Mesodermal cell (in vitro differentiated cells): Measurements from ENCODE around the gene KCNK1.

Source experiments
- H3K27ac ChIP-seq: 2 replicates; pipeline ENCODE4 v1.7.0; 2013; ENCODE audit warnings: mild to moderate bottlenecking, low read depth, low read length, moderate library complexity; ENCODE audit not compliant: severe bottlenecking
- H3K36me3 ChIP-seq: 2 replicates; pipeline ENCODE4 v1.7.1; 2013; ENCODE audit warnings: mild to moderate bottlenecking, low read length, moderate library complexity; ENCODE audit not compliant: control insufficient read depth, insufficient read depth
- H3K4me1 ChIP-seq: one replicate; pipeline ENCODE4 v1.7.1; 2013; ENCODE audit warnings: mild to moderate bottlenecking, low read length; ENCODE audit not compliant: insufficient read depth, control insufficient read depth, poor library complexity, severe bottlenecking
- H3K4me3 ChIP-seq: 2 replicates; pipeline ENCODE4 v1.7.0; 2013; ENCODE audit warnings: low read length, control low read depth, mild to moderate bottlenecking; ENCODE audit not compliant: insufficient read depth, poor library complexity, severe bottlenecking; ENCODE audit errors: extremely low read depth
- H3K9me3 ChIP-seq: 2 replicates; pipeline ENCODE4 v1.7.1; 2013; ENCODE audit warnings: mild to moderate bottlenecking, low read length, moderate library complexity; ENCODE audit not compliant: control insufficient read depth
- WGBS, 2 experiments: methylation state at CpG; one replicate each; pipeline ENCODE4 v1.1.5; 2013; ENCODE audit warnings: missing lambda C conversion rate in 2 of 2; ENCODE audit not compliant: insufficient coverage in 2 of 2; 5-methylcytosine and 5-hydroxymethylcytosine counted together

The KCNK1 gene

DNA sequence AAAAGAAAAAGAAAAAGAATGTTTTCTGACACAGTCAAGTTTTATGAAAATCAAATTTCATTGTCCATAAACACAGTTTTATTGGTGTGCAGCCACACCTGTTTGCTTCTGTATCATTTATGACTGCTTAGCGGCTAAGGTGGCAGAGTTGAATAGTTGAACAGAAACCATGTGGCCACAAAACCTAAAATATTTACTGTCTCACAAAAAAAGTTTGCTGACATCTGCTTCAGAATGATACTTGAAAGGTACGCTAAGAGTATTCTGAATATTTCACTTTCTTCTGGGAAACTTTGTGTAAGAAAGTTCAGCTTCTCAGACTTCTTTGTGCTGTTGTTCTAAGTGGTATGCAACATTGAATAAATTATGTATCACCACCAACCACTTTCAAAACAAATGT is 6.2 kb downstream of the KCNK1 start:
- Histone ChIP-seq H3K36me3 (no peaks in the 10 kb centered on the region), H3K9me3 (no peaks in the 10 kb centered on the region), H3K4me1 (no peaks in the 10 kb centered on the region), H3K27ac (no peak overlapping the region), H3K4me3 (no peak overlapping the region)
- WGBS, 2 experiments, result no CpG with 5 or more reads among the region's 2 CpGs

DNA sequence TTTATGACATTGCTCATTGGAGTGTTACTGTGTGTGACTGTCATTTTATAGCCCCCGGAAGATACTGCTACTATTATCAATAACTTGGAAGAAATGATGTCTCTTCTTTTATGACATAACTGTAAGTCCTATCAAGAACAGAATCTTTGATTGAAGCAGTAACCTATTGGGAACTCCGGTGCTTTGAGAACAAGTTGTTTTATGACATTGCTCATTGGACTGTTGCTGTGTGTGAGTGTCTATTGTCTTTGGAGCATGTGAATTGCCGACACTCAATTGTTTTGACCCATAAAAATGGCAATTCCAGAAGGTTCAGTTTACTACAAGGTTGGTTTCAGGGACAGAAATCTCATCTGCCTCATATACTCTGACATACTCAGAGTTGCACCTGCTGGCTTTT is 8.0 kb downstream of the KCNK1 start:
- Histone ChIP-seq H3K27ac (no peak overlapping the region), H3K4me1 (no peaks in the 10 kb centered on the region), H3K36me3 (no peaks in the 10 kb centered on the region), H3K4me3 (no peak overlapping the region), H3K9me3 (no peaks in the 10 kb centered on the region)
- 65 to 94% methylated on average over 2 of the region's 3 CpGs for WGBS, 2 experiments

DNA sequence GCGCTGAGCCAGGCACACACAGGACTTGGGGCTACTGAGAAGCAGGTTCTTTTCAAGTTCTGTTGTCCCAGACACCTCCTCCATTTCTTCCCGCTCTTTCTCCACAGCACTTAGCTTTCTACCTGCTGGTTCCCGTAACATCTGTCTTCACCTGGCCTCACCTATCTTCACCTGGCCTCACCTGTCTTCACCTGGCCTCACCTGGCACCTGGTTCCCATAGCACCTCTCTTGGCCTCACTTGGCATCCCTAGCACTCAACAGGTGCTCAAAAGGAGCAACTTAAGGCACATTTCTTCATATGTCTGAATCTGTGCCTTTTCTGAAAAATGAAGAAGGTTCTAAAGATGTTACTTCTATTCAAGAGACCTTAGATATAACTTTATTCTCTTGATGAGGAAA is 10.4 kb downstream of the KCNK1 start:
- H3K4me3 ChIP-seq, result no peak overlapping the region
- WGBS, 2 experiments, result 95 to 97% methylated on average over 2 to 3 of the region's 3 CpGs
- no peak overlapping the region for H3K27ac ChIP-seq

DNA sequence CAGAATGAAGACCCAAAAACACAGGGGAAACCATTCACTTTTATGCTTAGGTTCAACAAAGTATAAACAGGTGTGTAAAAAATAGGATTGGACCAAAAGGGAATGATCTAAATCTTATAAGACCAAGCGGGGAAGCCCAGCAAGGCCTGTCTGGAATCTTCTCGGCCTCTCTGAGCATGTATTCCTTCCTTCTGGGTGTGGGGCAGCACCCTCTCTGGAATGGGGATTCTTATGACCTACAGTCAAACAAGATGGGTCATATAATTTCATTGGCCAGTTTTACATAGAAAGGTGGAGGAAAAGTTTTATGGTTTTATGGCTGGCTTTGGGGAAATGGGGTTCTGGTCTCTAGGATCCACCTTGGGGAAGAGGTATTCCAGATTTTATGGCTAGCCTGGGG is 11.2 kb downstream of the KCNK1 start:
- Histone ChIP-seq H3K36me3 (no peaks in the 10 kb centered on the region), H3K9me3 (no peaks in the 10 kb centered on the region), H3K4me1 (no peaks in the 10 kb centered on the region), H3K4me3 (no peak overlapping the region), H3K27ac (no peak overlapping the region)
- 100% methylated on average over 1 of the region's 2 CpGs for WGBS, 2 experiments

More for the DNA sequence above, 10.4 kb downstream of the KCNK1 start:
- H3K36me3 ChIP-seq, result no peaks in the 10 kb centered on the region
- H3K9me3 ChIP-seq, result no peaks in the 10 kb centered on the region
- H3K4me1 ChIP-seq, result no peaks in the 10 kb centered on the region

DNA sequence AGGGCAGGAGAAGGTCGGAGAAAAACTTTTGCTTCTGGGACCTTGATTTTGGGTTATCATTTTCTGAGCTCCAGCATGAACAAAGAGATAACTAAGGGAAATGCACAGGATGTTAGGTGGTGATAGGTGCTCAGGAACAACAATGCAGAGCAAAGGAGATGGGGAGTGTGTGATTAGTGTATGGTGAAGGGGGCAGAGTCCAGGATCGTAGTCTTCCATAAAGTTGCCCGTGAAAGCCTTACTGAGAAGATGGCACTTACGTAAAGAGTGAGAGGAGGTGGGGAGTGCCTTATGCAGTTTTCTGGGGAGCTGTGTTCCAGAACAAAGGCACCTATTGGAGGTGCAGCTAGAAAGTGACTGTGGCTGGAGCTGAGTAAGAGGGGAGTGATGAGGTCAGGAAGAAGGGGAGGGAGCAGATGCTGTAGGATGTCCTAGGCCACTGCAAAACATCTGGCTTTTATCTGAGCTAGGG is 11.6 kb downstream of the KCNK1 start:
- H3K36me3 ChIP-seq, result no peaks in the 10 kb centered on the region
- 74 to 88% methylated on average over 4 of the region's 4 CpGs for WGBS, 2 experiments

DNA sequence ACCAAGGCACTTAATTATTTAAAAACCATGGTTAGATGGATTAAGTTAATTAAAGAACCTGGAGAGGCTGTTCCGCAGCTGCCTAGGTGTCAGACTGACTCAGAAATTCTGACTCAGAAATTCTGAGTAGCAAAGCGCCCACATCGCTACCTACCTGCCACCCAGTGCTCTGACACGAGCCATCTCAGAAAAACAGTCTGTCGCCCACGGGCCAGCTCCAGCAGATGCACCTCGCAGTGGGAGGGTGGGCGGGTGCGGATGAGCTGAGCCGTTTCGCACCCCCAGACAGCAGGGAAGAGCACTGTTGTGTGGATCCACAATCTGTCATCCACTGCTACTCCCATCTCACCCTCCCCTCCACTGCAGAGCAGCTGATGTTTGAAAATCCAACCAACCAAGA is 13.5 kb downstream of the KCNK1 start:
- 85 to 94% methylated on average over 6 to 10 of the region's 11 CpGs for WGBS, 2 experiments
- no peak overlapping the region for H3K4me3 ChIP-seq

More for the DNA sequence above, 11.6 kb downstream of the KCNK1 start:
- Histone ChIP-seq H3K27ac (no peak overlapping the region), H3K4me3 (no peak overlapping the region), H3K9me3 (no peaks in the 10 kb centered on the region), H3K4me1 (no peaks in the 10 kb centered on the region)

DNA sequence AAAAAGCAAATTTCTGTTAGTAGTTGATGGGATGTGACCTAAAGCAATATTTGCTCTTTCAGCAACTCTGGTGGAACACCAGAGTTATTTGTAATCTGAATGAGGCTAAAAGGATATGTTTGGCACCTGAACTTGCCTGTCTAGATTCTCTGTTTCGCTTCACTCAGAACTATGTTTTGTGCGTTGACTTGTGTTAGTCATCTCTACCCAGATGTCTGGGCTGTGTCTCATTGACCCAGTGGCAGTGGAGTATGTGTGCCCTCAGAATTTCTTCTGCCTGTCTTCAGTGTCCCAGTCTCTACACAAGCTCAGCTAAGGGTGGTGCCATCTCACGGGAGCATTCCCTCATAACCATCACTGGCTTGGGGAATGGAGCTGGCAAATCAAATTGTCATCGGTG is 13.9 kb downstream of the KCNK1 start:
- Histone ChIP-seq H3K4me1 (no peaks in the 10 kb centered on the region), H3K9me3 (no peaks in the 10 kb centered on the region), H3K4me3 (no peak overlapping the region), H3K27ac (no peak overlapping the region), H3K36me3 (no peaks in the 10 kb centered on the region)
- 93 to 97% methylated on average over 3 to 4 of the region's 4 CpGs for WGBS, 2 experiments

More for the DNA sequence above, 13.5 kb downstream of the KCNK1 start:
- Histone ChIP-seq H3K27ac (no peak overlapping the region), H3K9me3 (no peaks in the 10 kb centered on the region), H3K36me3 (no peaks in the 10 kb centered on the region), H3K4me1 (no peaks in the 10 kb centered on the region)

DNA sequence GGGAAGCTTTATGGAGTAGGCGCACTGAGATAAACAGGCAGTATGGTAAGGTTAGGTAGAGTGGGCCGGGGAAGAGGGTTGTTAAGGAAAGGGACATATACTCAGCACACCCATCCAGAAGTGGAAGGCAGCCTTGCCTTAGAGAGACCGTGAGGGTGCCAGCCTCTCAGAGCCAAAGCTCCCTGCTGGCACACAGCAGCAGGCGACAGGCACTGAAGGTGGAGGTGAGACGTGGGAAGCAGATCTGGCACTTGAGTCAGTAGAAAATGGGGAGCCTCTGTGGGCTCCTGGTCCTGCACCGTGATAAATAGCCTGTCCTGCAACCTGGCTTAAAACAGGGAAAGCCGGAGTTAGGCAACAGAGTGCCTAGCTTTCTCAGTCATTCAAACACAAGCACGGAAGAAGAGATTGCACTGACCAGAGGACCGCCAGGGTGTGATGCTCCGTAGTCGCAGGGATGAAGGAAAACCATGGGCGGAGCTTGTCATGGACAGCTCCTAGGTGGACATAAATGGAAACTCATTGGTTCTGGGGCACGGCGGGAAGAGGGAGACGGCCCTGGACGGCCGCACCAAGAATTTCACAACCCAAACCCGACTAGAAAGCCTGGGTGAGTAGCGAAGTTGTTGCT is 15.5 kb downstream of the KCNK1 start:
- no peak overlapping the region for H3K27ac ChIP-seq
- 80 to 89% methylated on average over 13 to 15 of the region's 19 CpGs for WGBS, 2 experiments
- H3K4me1 ChIP-seq, result no peaks in the 10 kb centered on the region
- H3K36me3 ChIP-seq, result no peaks in the 10 kb centered on the region
- no peaks in the 10 kb centered on the region for H3K9me3 ChIP-seq
- no peak overlapping the region for H3K4me3 ChIP-seq

DNA sequence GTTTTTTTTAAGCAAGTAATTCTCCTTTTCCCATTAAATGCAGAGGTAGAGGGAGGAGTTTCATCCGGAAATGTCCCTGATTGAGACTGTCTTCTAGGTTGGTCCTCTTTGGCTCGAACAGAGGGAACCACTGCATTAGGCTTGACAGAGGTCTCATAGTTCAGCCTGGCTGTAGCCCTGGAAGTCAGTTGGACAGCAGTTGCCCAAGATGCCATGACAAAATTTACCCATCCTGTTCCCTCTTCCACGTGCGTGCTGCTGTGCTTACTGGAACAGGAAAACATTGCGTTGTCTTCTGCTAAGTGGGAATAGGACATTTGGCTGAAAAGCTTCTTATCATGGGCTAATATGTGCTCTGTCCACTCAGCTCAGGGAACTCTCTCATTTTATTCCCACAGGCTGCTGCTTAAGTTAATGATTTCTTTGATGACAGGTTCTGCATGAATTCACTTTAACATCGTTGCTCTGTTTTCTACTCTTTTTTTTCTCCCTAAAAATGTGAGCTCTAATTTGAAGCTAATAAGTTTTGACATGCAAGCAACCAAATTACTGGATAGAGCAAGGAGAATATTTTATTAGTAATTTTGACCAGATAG is 18.0 kb downstream of the KCNK1 start:
- Histone ChIP-seq H3K27ac (no peak overlapping the region), H3K36me3 (no peaks in the 10 kb centered on the region), H3K4me1 (no peaks in the 10 kb centered on the region), H3K9me3 (no peaks in the 10 kb centered on the region), H3K4me3 (no peak overlapping the region)
- 93 to 100% methylated on average over 3 to 4 of the region's 6 CpGs for WGBS, 2 experiments

DNA sequence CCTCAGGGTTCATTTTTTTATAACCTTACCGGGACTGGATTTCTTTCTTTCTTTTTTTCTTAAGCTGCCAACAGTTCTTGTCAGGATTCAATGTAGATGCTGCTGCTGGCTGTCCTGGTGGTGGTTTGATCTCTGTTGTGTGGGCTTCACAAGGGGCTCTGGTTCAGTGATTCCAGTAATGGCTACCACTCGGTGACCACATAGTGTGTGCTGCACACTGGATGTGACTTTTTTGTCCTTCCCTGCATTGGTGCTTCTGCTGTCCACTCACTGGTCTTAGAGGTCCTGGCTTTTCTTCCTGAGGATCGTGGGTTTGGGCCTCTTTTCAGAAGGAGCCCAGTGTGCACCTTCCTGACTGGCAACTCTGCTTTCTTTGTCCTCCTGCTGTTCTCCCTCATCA is 18.5 kb downstream of the KCNK1 start:
- H3K4me1 ChIP-seq, result no peaks in the 10 kb centered on the region
- H3K27ac ChIP-seq, result no peak overlapping the region
- H3K36me3 ChIP-seq, result no peaks in the 10 kb centered on the region
- 87 to 88% methylated on average over 2 to 3 of the region's 3 CpGs for WGBS, 2 experiments
- no peaks in the 10 kb centered on the region for H3K9me3 ChIP-seq
- no peak overlapping the region for H3K4me3 ChIP-seq

DNA sequence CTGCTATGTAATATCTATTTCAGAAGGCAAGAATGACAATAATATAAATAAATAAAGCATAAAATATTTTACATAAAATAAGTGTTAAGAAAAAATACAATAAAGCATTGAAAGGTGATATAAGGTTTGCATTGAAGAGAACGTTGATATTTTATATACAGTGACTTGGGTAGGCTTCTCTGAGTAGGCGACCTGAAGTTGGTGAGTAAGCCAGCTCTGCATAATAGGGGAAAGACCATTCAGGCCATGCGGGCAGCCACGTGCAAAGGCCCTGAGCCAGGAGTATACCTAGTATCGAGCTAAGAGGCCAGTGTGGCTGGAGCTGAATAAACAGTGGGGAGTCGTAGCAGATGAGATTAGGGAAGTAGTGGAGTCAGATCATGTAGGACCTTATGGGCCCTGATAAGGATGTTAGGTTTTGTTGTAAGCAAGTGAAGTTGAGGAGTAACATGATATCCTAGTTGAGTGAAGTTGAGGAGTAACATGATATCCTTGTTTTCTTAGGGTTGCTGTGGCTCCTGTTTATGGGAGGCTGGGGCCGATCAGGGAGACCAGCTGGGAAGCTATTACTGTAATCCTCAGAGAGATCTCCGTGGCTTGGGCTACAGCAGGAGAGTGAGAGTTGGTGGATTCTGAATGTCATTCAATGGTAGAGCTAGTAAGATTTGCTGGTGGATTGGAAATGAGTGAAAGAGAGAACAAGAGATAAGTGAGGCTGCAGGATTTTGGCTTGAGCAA is 22.0 kb downstream of the KCNK1 start:
- Histone ChIP-seq H3K27ac (peak overlapping the region; percentile 13), H3K36me3 (no peaks in the 10 kb centered on the region), H3K9me3 (no peaks in the 10 kb centered on the region), H3K4me1 (no peaks in the 10 kb centered on the region), H3K4me3 (no peak overlapping the region)
- 46 to 68% methylated on average over 7 to 8 of the region's 8 CpGs for WGBS, 2 experiments
